Hematopoietic multipotent progenitor cell treated with erythropoietin and hydrocortisone succinate and interleukin-3 and kit ligand, for 8 days (in vitro differentiated cells): Measurements from ENCODE around the gene SCARF2.
"Not testable (repeated sequence)": the region's sequence is repeated elsewhere in the genome, so short reads cannot be mapped to it uniquely, and the experiment has no call there.

Experiments used
- DNase-seq: peaks from one replicate; pipeline ENCODE4 v3.0.0-alpha.2; 2015

The SCARF2 gene

GRCh38 chr22:20437613-20438426 is at the start of gene SCARF2:
SCARF2 (minus strand) TSS chr22:20437825; CDS start chr22:20437754, 71 bp downstream.
- DNase-seq: no peak

- no peak for DNase-seq
These were observed 48.6 kb upstream of the SCARF2 start for GRCh38 chr22:20486229-20486628.

GRCh38 chr22:20484948-20485683 is 47.5 kb upstream of the SCARF2 start:
- DNase-seq: no peak

GRCh38 chr22:20483771-20484170 is 46.1 kb upstream of the SCARF2 start:
- DNase-seq: no peak

GRCh38 chr22:20483143-20483506 is 45.5 kb upstream of the SCARF2 start:
- not testable (repeated sequence) for DNase-seq

- no peak for DNase-seq
These were observed 42.1 kb upstream of the SCARF2 start for GRCh38 chr22:20479612-20480196.

DNA sequence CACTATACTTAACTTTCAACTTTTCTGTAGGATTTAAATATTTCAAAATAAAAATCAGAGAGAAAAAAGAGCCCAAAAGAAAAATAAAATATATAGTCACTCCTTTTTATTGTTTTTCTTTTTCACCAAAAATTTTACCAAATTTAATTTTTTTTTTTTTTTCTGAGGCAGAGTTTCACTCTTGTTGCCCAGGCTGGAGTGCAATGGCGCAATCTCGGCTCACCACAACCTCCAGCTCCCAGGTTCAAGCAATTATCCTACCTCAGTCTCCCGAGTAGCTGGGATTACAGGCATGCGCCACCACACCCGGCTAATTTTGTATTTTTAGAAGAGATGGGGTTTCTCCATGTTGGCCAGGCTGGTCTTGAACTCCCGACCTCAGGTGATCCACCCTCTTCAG is 40.4 kb upstream of the SCARF2 start:
- DNase-seq: not testable (repeated sequence)

DNA sequence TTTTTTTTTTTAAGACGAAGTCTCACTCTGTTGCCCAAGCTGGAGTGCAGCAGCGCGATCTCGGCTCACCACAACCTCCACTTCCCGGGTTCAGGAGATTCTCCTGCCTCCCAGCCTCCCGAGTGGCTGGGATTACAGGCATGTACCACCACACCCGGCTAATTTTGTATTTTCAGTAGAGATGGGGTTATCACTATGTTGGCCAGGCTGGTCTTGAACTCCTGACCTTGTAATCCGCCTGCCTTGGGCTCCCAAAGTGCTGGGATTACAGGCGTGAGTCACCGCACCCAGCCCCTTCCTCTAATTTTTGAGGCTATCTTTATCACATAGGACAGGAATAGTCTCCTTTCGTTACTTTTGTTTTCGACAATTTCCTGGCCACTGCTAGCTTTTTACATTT is 37.9 kb upstream of the SCARF2 start:
- not testable (repeated sequence) for DNase-seq

- no peak for DNase-seq
These were observed 37.5 kb upstream of the SCARF2 start for GRCh38 chr22:20475115-20475436.

DNA sequence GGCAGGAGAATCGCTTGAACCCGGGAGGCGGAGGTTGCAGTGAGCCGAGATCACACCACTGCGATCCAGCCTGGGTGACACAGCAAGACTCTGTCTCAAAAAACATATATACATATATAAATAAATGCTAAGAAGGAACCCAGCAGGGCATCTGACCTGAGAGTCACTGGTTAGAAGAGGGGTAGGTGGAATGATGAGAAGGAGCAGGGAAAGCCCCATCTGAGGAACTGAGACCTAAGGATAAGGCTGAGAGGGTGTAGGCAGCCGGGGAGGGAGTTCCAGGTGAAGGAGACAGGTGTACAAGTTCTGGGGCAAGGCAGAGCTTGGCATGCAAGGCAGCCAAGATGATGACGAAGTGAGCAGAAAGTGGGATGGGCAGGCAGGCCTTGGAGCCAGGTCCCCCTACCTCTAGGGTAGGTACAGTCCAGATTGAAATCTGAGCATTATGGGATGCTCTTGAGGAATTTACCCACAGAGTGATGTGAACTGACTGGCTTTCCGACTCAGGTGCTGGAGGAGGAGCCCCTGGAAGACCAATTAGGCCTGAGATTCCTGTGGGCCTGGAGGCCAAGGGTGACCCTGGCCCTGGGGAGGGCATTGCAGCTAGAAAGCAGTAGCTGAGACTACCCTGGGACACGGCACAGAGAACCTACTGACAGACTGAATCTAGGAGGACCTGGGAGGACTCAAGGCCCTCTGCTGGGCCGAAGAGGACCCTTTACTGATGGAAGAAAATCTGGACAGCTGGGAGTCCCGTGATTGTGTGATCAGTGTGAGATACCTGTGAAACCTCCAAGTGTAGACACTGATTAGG is 35.2 kb upstream of the SCARF2 start:
- no peak for DNase-seq

- no peak for DNase-seq
These were observed 33.7 kb upstream of the SCARF2 start for GRCh38 chr22:20471126-20471833.

DNA sequence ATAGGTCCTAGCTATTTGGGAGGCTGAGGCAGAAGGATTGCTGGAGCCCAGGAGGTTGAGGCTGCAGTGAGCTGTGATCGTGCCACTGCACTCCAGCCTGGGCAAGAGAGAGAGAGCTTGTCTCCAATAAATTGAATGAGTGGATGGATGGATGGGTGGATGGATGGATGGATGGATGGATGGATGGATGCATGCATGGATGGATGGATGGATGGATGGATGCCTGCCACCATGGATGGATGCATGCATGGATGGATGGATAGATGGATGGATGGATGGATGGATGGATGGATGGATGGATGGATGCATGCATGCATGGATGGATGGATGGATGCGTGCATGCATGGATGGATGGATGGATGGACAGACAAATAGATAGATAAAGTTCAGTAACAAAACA is 32.9 kb upstream of the SCARF2 start:
- not testable (repeated sequence) for DNase-seq

GRCh38 chr22:20469110-20469868 is 31.7 kb upstream of the SCARF2 start:
- DNase-seq: no peak

- no peak for DNase-seq
These were observed 29.2 kb upstream of the SCARF2 start for GRCh38 chr22:20466659-20467379.

GRCh38 chr22:20465759-20466077 is 28.1 kb upstream of the SCARF2 start:
- DNase-seq: no peak

DNA sequence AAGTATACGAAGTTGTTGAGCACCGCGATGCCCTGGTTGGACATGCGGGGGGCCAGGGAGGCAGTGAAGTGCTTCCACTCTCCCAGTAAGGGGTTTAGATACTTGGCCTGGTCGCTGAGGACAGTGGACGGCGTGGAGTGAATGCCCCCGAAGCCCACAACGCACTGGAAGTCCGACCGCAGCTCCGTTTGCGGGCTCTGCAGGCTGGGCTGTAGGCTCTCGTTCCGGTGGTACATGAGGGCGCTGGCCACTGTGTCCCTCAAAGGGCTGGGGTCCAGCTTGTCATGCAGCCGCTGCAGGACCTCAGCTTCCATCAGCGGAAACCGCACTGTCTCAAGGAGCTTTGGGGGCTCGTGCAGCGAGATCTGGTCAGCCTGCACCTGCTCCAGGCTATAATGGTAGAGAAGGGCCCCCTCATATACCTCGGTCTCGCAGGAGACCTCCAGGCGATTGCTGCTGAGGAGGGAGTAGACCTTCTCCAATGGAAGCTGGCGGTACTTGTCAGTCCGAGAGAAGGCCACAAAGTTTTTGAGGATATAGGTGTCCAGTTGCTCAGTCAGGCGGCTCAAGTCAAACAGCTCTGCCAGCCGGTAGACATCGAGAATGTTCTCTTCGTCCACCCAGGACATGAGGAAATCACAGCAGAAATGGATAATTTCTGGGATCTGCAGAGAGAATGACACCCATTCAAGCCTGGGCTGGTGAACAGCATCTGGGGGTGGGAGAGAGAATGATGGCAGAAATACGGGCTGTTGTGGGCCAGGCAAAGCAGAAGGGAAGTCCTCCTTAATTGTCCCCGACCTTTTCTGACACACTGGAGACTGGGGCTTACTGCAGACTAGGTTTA is 27.5 kb upstream of the SCARF2 start:
- no peak for DNase-seq

DNA sequence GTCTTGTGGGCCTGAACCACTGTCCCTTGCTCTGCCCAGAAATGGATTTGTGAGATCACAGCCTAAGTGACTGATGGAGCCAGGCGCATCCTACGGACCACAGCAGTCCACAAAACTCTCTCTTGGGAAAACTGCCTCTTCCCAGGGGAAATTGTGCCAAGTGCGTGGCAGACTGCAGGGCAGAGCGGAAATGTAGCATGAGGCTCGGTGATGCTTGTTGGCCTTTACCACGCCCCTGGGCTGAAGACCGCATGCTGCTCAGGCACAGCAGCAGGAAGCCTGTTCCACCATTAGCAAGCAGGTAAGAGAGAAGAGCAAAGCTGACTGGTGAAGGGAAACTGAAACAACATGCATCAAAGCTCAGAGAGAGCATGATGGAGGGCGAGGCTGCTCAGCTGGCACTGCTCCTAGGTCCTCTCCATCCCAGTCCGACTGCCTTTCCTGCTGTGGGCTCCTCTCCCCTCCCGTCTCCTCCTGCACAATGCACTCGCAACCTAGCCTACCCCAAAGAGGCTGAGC is 26.5 kb upstream of the SCARF2 start:
- no peak for DNase-seq

GRCh38 chr22:20463324-20464095 is 25.9 kb upstream of the SCARF2 start:
- no peak for DNase-seq

DNA sequence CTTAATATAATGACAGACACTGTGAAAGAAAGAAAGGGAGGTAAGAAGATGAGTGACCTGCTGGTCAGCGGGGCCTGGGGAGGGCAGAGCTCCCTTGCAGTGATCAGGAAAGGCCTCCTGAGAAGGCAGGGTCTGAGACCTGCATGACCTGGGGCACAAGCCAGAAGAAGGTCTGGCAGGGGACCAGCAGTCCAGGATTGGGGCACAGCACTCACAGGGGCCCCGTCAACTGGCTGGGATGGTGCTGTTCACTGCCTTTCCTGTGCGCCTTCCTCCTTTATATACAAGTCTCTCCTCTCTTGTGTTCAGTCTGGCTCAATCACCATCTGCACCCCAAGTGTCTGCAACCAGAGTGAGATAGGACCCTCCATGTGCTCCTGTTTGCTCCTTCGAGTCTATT is 22.2 kb upstream of the SCARF2 start:
- DNase-seq: no peak
